Activated T-cell treated with anti-CD3 and anti-CD28 coated beads, Interleukin-2, amount 50 U/mL, for 72 hours (primary cell): ENCODE results near the gene LAMA5. TPM values are rescaled to one million over a fixed set of nuclear protein-coding genes. Genes with fewer than 3 reads are reported as not detected.

ENCODE experiments used
- ATAC-seq, 2 donors: fragments of 150-1000 bp; cut with Tn5 transposase; replicated peaks in 1 of 2; 2 replicates each; pipeline ENCODE4 v1.10.0; 2021; ENCODE audit warnings: moderate library complexity in 2 of 2, mild to moderate bottlenecking in 1 of 2
- DNase-seq, 2 donors: peaks; one replicate each; pipeline ENCODE4 v3.0.0; 2021 to 2022; ENCODE audit warnings: mixed read lengths in 1 of 2
- H3K27ac Mint-ChIP-seq: one replicate; pipeline ENCODE4 v1.8.0; 2022; ENCODE audit warnings: mild to moderate bottlenecking, moderate library complexity, mixed read lengths
- H3K27me3 Mint-ChIP-seq: one replicate; pipeline ENCODE4 v1.8.0; 2022; ENCODE audit warnings: low read depth, mixed read lengths
- H3K36me3 Mint-ChIP-seq, 2 donors: one replicate each; pipeline ENCODE4 v1.8.0; 2022; ENCODE audit warnings: mixed read lengths in 2 of 2, mild to moderate bottlenecking in 1 of 2; ENCODE audit not compliant: insufficient read depth in 2 of 2
- H3K4me1 Mint-ChIP-seq: one replicate; pipeline ENCODE4 v1.8.0; 2022; ENCODE audit warnings: low read depth, mixed read lengths
- H3K4me3 Mint-ChIP-seq, 2 donors: one replicate each; pipeline ENCODE4 v1.8.0; 2022; ENCODE audit warnings: mild to moderate bottlenecking in 2 of 2, mixed read lengths in 2 of 2, moderate library complexity in 2 of 2
- H3K9me3 Mint-ChIP-seq, 2 donors: one replicate each; pipeline ENCODE4 v1.8.0; 2022; ENCODE audit warnings: mixed read lengths in 2 of 2
- total RNA-seq, 2 donors: library from RNA; stranded (reverse); gene quantifications; one replicate each; pipeline ENCODE4 v1.2.3, GENCODE V29; 2022

LAMA5 gene
- total RNA-seq, 2 donors from 2014 or later: 0.86 to 0.99 TPM

DNA sequence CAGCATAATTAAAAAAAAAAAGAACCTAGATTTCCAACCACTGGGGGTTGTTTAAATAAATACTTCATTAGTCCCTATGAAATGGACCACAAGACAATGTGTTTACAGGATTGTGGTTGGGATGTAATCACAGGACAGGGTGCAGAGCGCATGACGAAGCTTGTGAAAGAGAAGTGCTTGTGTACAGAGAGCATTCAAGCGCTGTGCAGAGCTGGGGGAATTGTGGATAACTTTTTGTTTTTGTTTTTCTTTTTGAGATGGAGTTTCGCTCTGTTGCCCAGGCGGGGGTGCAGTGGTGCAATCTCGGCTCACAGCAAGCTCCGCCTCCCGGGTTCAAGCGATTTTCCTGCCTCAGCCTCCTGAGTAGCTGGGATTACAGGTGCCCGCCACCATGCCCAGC is 22.3 kb downstream of the LAMA5 start:
- H3K9me3 Mint-ChIP-seq: peaks cover 4 to 7% of the 10 kb centered on the region in 2 donors
- no peak overlapping the region for H3K4me3 Mint-ChIP-seq
- H3K27me3 Mint-ChIP-seq: peaks cover 3% of the 10 kb centered on the region
- H3K36me3 Mint-ChIP-seq: peaks cover 5 to 6% of the 10 kb centered on the region in 2 donors
- DNase-seq (no peak), ATAC-seq (no peak)
- no peak overlapping the region for H3K27ac Mint-ChIP-seq
- no peaks in the 10 kb centered on the region for H3K4me1 Mint-ChIP-seq

- DNase-seq (no peak), ATAC-seq (no peak)
- no peaks in the 10 kb centered on the region for H3K4me1 Mint-ChIP-seq
- no peak overlapping the region for H3K27ac Mint-ChIP-seq
- no peak overlapping the region for H3K4me3 Mint-ChIP-seq
- peaks cover 4 to 5% of the 10 kb centered on the region in 2 donors for H3K36me3 Mint-ChIP-seq
- peaks cover 3 to 4% of the 10 kb centered on the region in 2 donors for H3K9me3 Mint-ChIP-seq
- peaks cover 8% of the 10 kb centered on the region for H3K27me3 Mint-ChIP-seq
Observed at GRCh38 chr20:62344092-62344491, 23.0 kb downstream of the LAMA5 start.

DNA sequence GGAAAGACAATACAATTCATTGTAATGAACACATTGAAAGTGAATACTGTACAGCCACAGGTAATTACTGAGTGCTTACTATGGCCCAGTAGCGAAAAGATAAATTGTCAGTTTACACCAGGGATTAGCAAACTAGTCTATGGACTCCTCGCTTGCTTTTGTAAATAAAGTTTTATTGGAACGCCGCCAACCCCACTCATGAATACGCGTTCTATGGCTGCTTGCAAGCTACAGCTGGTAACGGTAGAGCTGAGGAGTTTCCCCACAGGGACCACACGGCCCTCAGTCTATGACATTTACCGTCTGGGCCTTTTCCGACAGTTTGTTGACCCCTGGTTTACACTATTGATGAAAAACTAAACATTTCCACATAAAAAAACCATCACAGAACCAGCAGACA is 24.2 kb downstream of the LAMA5 start:
- H3K9me3 Mint-ChIP-seq: no peaks in the 10 kb centered on the region
- H3K36me3 Mint-ChIP-seq: peaks cover 1 to 2% of the 10 kb centered on the region in 2 donors
- H3K4me1 Mint-ChIP-seq: no peaks in the 10 kb centered on the region
- H3K27me3 Mint-ChIP-seq: peaks cover 8% of the 10 kb centered on the region
- no peak for ATAC-seq
- H3K27ac Mint-ChIP-seq: no peak overlapping the region
- H3K4me3 Mint-ChIP-seq: no peak overlapping the region
- DNase-seq: no peak

DNA sequence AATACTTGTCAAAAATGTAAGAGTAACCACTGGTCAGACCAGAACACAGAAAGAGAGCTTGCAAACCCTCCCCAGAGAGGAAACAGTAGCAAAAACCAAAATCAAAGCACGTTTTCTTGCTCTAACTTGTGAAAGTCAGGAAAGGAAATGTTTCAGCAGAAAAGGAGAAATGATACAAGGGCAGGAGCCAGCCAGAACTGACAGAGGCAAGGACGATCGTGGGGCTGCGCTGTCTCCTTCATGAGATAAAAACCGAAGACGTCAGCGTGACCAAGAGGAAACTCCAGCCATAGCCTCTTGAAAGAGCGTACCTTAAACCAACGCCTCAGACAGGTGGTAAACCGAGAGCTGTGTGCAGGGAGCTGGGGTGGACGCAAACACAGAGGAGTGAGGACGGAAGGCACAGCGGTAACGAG is 27.5 kb downstream of the LAMA5 start:
- Mint-ChIP-seq H3K9me3 (no peaks in the 10 kb centered on the region), H3K4me1 (no peaks in the 10 kb centered on the region), H3K36me3 (peaks cover 1 to 2% of the 10 kb centered on the region in 2 donors), H3K27me3 (peaks cover 8% of the 10 kb centered on the region), H3K27ac (no peak overlapping the region), H3K4me3 (no peak overlapping the region)
- ATAC-seq (no peak), DNase-seq (no peak)

DNA sequence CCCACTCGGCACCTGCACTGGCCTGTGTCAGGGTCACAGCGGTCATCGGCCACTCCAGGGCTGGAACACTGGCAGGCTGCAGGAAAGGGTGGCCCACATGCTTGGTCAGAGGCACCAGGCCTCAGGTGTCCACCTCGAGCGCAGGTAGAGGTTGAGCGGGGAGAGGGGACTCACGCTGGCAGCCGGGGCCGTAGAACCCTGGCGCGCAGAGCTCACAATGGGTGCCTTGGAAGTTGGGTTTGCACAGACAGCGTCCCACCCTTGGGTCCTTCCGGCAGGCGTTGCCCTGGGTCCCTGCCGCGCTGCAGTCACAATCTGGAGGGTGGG is 28.9 kb downstream of the LAMA5 start:
- H3K9me3 Mint-ChIP-seq: no peaks in the 10 kb centered on the region

GRCh38 chr20:62337558-62338293 is 29.4 kb downstream of the LAMA5 start:
- Mint-ChIP-seq H3K36me3 (peaks cover 1 to 2% of the 10 kb centered on the region in 2 donors), H3K27ac (no peak overlapping the region), H3K4me3 (no peak overlapping the region), H3K27me3 (peaks cover 8% of the 10 kb centered on the region), H3K9me3 (no peaks in the 10 kb centered on the region), H3K4me1 (no peaks in the 10 kb centered on the region)
- ATAC-seq: no peak
- DNase-seq: no peak

More for the DNA sequence above, 28.9 kb downstream of the LAMA5 start:
- Mint-ChIP-seq H3K27ac (no peak overlapping the region), H3K36me3 (peaks cover 1 to 2% of the 10 kb centered on the region in 2 donors), H3K4me3 (no peak overlapping the region), H3K4me1 (no peaks in the 10 kb centered on the region), H3K27me3 (peaks cover 8% of the 10 kb centered on the region)
- ATAC-seq (no peak), DNase-seq (no peak)

DNA sequence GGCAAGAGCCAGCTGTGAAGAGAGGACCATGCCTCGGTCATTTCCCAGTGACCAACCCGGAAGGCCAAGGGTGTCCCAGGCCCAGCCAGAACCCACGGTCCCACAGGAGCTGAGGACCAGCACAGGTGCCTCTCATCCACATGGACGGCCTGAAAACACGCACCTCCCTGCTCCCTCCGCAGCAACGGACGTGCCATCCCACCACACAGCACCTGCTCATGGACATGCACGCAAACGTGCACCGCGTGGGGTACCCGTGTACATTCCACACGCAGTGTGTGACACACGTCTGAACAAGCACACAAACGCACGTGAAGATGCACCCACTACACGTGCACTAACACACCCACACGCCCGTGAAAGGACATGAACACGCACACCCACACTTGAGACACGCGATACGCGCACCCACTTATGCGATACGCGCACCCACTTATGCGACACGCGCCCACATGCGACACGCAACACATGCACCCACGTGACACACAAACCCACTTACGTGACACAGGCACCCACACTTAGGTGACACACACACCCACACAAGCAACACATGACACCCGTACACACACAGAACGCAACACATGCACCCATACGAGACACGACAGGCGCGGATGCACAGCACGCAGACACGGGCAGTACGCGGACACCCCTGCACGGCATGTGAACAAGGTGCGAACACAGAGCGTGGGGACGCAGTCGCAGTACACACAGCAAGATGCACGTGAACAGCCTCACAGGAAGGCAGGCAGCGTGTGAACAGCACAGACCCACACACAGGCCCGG is 30.1 kb downstream of the LAMA5 start:
- Mint-ChIP-seq H3K9me3 (no peaks in the 10 kb centered on the region), H3K4me3 (no peak overlapping the region), H3K27ac (no peak overlapping the region), H3K4me1 (no peaks in the 10 kb centered on the region), H3K27me3 (peaks cover 8% of the 10 kb centered on the region), H3K36me3 (peaks cover 1 to 2% of the 10 kb centered on the region in 2 donors)
- DNase-seq: no peak
- no peak for ATAC-seq

DNA sequence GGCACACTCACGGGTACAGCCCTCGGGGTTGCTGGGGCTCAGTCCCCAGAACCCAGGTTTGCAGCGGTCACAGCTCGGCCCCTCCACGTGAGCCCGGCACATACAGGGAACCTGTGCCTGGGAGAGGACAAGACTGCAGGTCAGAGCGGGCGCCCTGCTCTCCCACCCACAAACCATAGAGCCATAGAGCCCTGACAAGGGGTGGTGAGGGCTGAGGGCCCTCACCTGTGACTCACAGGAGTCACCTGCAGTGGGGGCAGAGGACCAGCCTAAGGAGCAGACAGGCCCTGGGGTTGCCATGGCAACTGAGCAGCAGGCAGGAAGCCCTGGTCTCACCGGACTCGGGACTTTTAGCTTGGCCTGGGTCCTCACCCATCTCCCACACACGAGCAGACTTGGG is 30.8 kb downstream of the LAMA5 start:
- H3K4me3 Mint-ChIP-seq: no peak overlapping the region
- ATAC-seq: no peak
- H3K36me3 Mint-ChIP-seq: peaks cover 1 to 2% of the 10 kb centered on the region in 2 donors
- DNase-seq: no peak
- H3K9me3 Mint-ChIP-seq: no peaks in the 10 kb centered on the region
- H3K27me3 Mint-ChIP-seq: peaks cover 8% of the 10 kb centered on the region
- no peak overlapping the region for H3K27ac Mint-ChIP-seq
- no peaks in the 10 kb centered on the region for H3K4me1 Mint-ChIP-seq

- Mint-ChIP-seq H3K36me3 (peaks cover 1 to 2% of the 10 kb centered on the region in 2 donors), H3K4me1 (no peaks in the 10 kb centered on the region), H3K4me3 (no peak overlapping the region), H3K27me3 (peaks cover 8% of the 10 kb centered on the region), H3K9me3 (no peaks in the 10 kb centered on the region), H3K27ac (no peak overlapping the region)
- no peak for ATAC-seq
- DNase-seq: no peak
Observed at GRCh38 chr20:62335532-62335931, 31.6 kb downstream of the LAMA5 start.

DNA sequence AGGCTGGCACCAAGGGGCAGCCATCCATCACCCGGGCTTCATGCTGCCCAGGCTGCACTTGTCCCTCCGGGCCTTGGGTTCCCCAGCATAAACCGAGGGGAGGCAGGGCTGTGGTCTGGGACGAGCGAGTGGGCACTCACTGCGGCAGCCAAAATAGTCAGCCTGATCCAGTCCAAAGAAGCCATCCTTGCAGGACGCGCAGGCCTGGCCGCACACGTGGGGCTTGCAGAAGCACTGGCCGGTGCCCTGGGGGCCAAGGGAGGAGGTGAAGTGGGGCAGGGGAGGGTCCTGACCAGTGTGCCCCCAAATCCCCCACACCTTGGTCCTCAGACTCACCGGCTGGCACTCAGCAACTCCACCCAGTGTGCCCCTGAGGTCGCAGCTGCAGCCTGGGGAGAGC is 32.2 kb downstream of the LAMA5 start:
- ATAC-seq (no peak), DNase-seq (no peak)
- Mint-ChIP-seq H3K36me3 (peaks cover 1 to 2% of the 10 kb centered on the region in 2 donors), H3K4me3 (no peak overlapping the region), H3K27me3 (peaks cover 6% of the 10 kb centered on the region), H3K9me3 (no peaks in the 10 kb centered on the region), H3K27ac (no peak overlapping the region), H3K4me1 (no peaks in the 10 kb centered on the region)

DNA sequence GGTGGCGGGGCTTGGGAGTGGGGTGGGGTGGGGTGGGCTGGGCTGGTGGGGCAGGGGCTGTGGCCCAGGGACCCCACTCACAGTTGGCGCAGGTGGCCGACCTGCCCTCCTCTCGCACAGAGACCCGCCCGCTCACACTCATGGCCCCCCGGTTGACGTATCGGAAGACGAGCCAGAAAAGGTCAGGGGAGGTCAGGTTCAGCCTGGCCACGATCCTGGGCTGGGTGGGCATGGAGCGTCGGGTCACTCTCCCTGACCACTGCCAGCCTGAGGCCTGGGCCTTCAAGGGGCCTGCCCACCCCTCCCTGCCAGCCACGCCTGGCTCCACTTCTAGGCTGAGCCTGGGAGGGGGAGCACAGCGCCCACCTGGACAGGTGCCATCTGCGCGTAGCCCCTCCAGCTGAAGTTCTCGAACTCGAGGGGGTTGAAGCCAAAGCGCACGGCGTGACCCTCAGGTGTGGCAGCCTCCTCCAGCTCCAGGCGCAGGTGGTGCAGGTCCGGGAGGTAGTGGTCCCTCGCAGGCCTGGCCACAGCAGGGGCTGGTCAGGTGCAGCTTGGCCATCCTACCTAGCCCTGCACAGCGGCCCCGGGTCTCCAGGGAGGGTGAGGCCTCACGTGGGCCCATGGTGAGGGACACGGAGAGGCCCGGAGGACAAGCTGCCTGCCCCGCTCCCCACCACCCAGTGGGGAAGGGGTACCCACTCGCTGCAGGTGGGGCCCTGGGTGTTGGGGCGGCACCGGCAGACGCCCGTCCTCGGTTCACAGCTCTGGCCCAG is 33.1 kb downstream of the LAMA5 start:
- no peaks in the 10 kb centered on the region for H3K36me3 Mint-ChIP-seq
- no peak for DNase-seq
- H3K4me1 Mint-ChIP-seq: no peaks in the 10 kb centered on the region
- ATAC-seq: no peak
- H3K9me3 Mint-ChIP-seq: no peaks in the 10 kb centered on the region
- H3K27ac Mint-ChIP-seq: no peak overlapping the region
- no peak overlapping the region for H3K4me3 Mint-ChIP-seq
- H3K27me3 Mint-ChIP-seq: no peaks in the 10 kb centered on the region

- DNase-seq (no peak), ATAC-seq (no peak)
- H3K36me3 Mint-ChIP-seq: no peaks in the 10 kb centered on the region
- no peaks in the 10 kb centered on the region for H3K4me1 Mint-ChIP-seq
- no peak overlapping the region for H3K4me3 Mint-ChIP-seq
- no peaks in the 10 kb centered on the region for H3K27me3 Mint-ChIP-seq
- no peak overlapping the region for H3K27ac Mint-ChIP-seq
- no peaks in the 10 kb centered on the region for H3K9me3 Mint-ChIP-seq
Observed at GRCh38 chr20:62332989-62333819, 33.9 kb downstream of the LAMA5 start.
